Tibial nerve (tissue), 3 donors: ENCODE data around the gene SDK1.

Experiments used
- CTCF ChIP-seq, 5 experiments: fragments of 200-600 bp in 3 of 5; fragments of 450-650 bp in 2 of 5; sonication (generic) in 3 of 5; IDR thresholded peaks; one replicate each; pipeline ENCODE4 v1.5.1; 2016 to 2019; ENCODE audit warnings: antibody characterized with exemption in 5 of 5, mild to moderate bottlenecking in 3 of 5, moderate library complexity in 2 of 5
- POLR2A ChIP-seq, 2 donors: fragments of 450-650 bp; IDR thresholded peaks; one replicate each; pipeline ENCODE4 v1.6.1; 2017; ENCODE audit warnings: antibody characterized with exemption in 2 of 2, mild to moderate bottlenecking in 2 of 2, moderate library complexity in 2 of 2

- TF ChIP-seq POLR2A (IDR thresholded peaks at IDR 0.05) (no peak), CTCF (IDR thresholded peaks at IDR 0.05) (no peak)
Measured at GRCh38 chr7:3964980-3965606, 664.0 kb downstream of the SDK1 start.
